ENCODE measurements around the gene CEP112. TPM values are rescaled to one million over a fixed set of nuclear protein-coding genes. Genes with fewer than 3 reads are reported as not detected.

Gene CEP112
- total and polyA plus RNA-seq, 10 of the 15 experiments (the other 5 are each of a cell fraction or from before 2014, with no cell fraction given) = 0.11 to 3.8 (median 0.32) TPM; not detected in 1

DNA sequence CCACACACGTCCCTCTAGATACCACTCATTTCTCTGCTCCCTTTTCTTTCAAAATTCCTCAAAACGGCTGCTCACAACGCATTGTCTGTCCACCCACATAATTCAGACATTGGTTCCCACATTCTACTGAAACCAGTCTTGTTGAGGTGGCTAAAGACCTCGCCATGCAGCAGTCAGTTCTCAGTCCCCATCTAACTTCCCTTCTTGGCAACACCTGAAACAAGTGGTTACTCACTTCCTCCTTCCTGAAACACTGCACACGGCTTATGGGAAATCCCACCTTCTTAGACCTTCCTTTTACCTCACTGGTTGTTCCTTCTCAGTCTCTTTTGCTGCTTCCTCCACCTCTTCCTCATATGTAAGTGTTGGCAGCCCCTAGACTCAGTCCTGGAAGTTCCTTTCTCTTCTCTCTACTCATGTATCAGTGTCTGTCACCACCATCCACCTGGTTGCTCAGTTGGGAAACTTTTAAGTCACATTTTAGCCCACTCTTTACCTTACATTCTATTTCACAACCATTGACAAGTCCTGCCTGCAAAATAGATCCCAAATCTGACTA, 277.1 kb downstream of the CEP112 start (continued):
- peak; percentile 41 for TF ChIP-seq SMAD1 (IDR thresholded peaks at IDR 0.05; ENCODE audit: low read depth, partially characterized antibody)
- TF ChIP-seq SMAD5 (IDR thresholded peaks at IDR 0.05; ENCODE audit: low read depth) = no peak
- no peak for TF ChIP-seq CREB1 (IDR thresholded peaks at IDR 0.05; ENCODE audit: low read depth)
- TF ChIP-seq FOS (IDR thresholded peaks at IDR 0.05; ENCODE audit: borderline replicate concordance, extremely low read depth, insufficient read length) = no peak
- 0 out of 2 replicates have a peak, but pooled peaks have one; percentile 35 for TF ChIP-seq TCF3 (IDR thresholded peaks at IDR 0.05; ENCODE audit: borderline replicate concordance, insufficient read depth, low read depth, low read length)
- no peak for TF ChIP-seq KAT2A (conservative IDR thresholded peaks at IDR 0.05; ENCODE audit: control insufficient read depth, low read depth, low read length)
- TF ChIP-seq, protein P1, sequence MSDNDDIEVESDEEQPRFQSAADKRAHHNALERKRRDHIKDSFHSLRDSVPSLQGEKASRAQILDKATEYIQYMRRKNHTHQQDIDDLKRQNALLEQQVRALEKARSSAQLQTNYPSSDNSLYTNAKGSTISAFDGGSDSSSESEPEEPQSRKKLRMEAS (IDR thresholded peaks at IDR 0.05; ENCODE audit: low read depth, low read length) = no peak
- TF ChIP-seq, protein P2, sequence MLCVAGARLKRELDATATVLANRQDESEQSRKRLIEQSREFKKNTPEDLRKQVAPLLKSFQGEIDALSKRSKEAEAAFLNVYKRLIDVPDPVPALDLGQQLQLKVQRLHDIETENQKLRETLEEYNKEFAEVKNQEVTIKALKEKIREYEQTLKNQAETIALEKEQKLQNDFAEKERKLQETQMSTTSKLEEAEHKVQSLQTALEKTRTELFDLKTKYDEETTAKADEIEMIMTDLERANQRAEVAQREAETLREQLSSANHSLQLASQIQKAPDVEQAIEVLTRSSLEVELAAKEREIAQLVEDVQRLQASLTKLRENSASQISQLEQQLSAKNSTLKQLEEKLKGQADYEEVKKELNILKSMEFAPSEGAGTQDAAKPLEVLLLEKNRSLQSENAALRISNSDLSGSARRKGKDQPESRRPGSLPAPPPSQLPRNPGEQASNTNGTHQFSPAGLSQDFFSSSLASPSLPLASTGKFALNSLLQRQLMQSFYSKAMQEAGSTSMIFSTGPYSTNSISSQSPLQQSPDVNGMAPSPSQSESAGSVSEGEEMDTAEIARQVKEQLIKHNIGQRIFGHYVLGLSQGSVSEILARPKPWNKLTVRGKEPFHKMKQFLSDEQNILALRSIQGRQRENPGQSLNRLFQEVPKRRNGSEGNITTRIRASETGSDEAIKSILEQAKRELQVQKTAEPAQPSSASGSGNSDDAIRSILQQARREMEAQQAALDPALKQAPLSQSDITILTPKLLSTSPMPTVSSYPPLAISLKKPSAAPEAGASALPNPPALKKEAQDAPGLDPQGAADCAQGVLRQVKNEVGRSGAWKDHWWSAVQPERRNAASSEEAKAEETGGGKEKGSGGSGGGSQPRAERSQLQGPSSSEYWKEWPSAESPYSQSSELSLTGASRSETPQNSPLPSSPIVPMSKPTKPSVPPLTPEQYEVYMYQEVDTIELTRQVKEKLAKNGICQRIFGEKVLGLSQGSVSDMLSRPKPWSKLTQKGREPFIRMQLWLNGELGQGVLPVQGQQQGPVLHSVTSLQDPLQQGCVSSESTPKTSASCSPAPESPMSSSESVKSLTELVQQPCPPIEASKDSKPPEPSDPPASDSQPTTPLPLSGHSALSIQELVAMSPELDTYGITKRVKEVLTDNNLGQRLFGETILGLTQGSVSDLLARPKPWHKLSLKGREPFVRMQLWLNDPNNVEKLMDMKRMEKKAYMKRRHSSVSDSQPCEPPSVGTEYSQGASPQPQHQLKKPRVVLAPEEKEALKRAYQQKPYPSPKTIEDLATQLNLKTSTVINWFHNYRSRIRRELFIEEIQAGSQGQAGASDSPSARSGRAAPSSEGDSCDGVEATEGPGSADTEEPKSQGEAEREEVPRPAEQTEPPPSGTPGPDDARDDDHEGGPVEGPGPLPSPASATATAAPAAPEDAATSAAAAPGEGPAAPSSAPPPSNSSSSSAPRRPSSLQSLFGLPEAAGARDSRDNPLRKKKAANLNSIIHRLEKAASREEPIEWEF (IDR thresholded peaks at IDR 0.05; ENCODE audit: insufficient replicate concordance, low read depth, low read length) = peak; percentile 9
- no peak; the same call in 1 of the 2 replicates for TF ChIP-seq YY1 (IDR thresholded peaks at IDR 0.05; ENCODE audit: low read depth, low read length)
- peak; percentile 88 for TF ChIP-seq CREM (IDR thresholded peaks at IDR 0.05; ENCODE audit: low read depth)
- TF ChIP-seq, protein P3, sequence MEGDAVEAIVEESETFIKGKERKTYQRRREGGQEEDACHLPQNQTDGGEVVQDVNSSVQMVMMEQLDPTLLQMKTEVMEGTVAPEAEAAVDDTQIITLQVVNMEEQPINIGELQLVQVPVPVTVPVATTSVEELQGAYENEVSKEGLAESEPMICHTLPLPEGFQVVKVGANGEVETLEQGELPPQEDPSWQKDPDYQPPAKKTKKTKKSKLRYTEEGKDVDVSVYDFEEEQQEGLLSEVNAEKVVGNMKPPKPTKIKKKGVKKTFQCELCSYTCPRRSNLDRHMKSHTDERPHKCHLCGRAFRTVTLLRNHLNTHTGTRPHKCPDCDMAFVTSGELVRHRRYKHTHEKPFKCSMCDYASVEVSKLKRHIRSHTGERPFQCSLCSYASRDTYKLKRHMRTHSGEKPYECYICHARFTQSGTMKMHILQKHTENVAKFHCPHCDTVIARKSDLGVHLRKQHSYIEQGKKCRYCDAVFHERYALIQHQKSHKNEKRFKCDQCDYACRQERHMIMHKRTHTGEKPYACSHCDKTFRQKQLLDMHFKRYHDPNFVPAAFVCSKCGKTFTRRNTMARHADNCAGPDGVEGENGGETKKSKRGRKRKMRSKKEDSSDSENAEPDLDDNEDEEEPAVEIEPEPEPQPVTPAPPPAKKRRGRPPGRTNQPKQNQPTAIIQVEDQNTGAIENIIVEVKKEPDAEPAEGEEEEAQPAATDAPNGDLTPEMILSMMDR (IDR thresholded peaks at IDR 0.05 in 2 of 3, conservative IDR thresholded peaks at IDR 0.05 in 1 of 3; ENCODE audit: control insufficient read depth in 2 of 3, extremely low read depth in 1 of 3, insufficient read depth in 1 of 3, low read depth in 3 of 3, low read length in 3 of 3) = no peak
- TF ChIP-seq JUNB (IDR thresholded peaks at IDR 0.05) = peak; percentile 71
- TF ChIP-seq, protein P4, sequence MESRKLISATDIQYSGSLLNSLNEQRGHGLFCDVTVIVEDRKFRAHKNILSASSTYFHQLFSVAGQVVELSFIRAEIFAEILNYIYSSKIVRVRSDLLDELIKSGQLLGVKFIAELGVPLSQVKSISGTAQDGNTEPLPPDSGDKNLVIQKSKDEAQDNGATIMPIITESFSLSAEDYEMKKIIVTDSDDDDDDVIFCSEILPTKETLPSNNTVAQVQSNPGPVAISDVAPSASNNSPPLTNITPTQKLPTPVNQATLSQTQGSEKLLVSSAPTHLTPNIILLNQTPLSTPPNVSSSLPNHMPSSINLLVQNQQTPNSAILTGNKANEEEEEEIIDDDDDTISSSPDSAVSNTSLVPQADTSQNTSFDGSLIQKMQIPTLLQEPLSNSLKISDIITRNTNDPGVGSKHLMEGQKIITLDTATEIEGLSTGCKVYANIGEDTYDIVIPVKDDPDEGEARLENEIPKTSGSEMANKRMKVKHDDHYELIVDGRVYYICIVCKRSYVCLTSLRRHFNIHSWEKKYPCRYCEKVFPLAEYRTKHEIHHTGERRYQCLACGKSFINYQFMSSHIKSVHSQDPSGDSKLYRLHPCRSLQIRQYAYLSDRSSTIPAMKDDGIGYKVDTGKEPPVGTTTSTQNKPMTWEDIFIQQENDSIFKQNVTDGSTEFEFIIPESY (IDR thresholded peaks at IDR 0.05) = no peak
- TF ChIP-seq MYB (IDR thresholded peaks at IDR 0.05; ENCODE audit: borderline replicate concordance, low read depth, low read length) = no peak
- no peak for TF ChIP-seq SREBF1 (IDR thresholded peaks at IDR 0.05; ENCODE audit: low read length)
- TF ChIP-seq RCOR1 (conservative IDR thresholded peaks at IDR 0.05; ENCODE audit: low read depth, low read length) = no peak
- TF ChIP-seq, protein P5, sequence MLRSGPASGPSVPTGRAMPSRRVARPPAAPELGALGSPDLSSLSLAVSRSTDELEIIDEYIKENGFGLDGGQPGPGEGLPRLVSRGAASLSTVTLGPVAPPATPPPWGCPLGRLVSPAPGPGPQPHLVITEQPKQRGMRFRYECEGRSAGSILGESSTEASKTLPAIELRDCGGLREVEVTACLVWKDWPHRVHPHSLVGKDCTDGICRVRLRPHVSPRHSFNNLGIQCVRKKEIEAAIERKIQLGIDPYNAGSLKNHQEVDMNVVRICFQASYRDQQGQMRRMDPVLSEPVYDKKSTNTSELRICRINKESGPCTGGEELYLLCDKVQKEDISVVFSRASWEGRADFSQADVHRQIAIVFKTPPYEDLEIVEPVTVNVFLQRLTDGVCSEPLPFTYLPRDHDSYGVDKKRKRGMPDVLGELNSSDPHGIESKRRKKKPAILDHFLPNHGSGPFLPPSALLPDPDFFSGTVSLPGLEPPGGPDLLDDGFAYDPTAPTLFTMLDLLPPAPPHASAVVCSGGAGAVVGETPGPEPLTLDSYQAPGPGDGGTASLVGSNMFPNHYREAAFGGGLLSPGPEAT (IDR thresholded peaks at IDR 0.05; ENCODE audit: low read depth) = peak; percentile 92
- TF ChIP-seq BCL11A (IDR thresholded peaks at IDR 0.05; ENCODE audit: low read depth, low read length) = peak; percentile 93

All from GM12878 (cell line).